Astrocyte of the hippocampus (primary cell): ENCODE data around the gene TRIM26.

Source experiments
- DNase-seq: peaks from one replicate; pipeline ENCODE4 v3.0.0; 2011; ENCODE audit warnings: low read depth, low spot score

Gene TRIM26

DNA sequence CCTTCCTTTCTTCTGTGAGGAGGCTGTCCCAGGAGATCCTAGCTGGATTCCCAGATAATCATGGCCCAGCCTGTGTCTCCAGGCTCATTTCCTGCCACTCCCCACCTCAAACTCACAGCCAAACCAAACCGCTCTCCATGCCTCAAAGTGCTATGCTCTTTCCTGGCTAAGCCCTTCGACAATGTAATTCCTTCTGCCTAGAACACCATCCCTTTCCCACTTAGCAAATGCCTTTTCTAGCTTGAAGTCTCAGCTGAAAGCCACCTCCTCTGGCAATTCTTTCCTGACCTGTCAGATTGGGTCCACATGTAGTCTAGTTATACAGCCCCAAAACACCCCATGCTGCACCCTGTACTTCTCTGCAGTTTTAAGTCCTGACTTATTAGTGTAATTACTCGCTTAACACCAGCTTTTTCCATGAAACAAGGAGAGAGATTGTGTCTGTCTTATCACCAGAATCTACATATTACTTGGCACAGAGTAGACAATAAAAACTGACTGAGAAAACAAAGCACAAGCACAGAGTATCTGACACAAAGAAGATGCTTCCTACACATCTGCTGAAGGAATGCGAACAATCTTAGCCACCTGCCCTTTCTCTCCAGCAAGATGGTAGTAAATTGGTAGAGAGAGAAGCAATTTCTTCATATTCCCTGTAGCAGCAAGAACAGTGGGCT is 5.4 kb downstream of the TRIM26 start:
- DNase-seq = peak; percentile 17

DNA sequence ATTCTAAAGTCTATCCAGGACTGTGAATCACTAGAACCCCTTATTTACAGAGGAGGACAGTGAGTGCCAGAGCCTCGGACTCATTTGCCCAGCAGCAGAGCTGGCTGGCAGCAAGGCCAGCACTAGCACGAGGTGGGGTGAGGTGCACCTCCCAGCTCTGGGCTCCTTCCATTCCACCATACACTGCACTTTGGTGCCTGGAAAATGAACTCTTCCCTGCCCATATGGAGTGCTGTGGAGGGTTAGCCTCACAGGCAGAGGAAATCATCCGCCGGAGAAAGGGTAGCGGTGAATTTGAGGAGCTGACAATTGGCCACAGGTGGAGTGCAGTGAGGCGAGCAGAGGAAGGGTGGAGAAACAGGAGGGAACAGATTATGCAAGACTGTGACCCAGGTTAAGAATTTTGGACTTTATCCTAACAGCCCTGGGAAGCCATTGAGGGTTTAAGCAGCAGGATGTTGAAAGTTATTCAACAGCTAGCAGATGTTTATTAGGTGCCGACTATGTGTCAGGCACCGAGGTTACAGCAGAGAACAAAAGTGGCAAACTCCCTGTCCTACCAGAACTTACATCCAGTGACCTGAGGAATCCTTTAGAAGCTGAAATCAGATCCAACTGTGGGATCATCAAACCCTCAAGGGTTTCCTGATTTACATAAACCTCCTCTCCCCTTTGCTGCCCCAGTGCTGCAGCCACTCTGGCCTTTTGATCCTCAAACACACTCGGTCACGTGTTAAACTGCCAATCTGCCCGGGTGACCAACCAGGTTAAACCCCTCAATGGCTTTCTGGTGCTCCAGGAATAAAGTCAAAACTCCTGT is 6.2 kb downstream of the TRIM26 start:
- DNase-seq = no peak

DNA sequence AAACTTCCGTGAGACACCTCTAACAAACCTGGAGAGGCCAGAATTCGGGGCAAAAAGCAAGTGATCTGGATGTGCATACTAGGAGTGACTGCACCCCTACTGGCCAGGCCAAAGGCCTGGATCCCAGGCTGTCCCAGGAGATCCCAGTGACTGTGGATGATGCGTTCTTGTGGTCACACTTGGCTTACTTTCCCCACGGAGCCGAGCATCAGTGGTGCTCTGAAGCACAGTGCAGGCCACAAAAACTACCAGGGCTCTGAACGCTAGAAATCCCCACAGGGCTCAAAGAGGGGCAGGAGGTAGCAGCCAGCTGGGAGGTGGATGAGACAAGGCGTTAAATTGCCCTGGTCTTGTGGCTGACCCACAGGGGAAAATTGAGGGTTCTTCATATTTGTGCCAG is 7.1 kb downstream of the TRIM26 start:
- peak; percentile 24 for DNase-seq

DNA sequence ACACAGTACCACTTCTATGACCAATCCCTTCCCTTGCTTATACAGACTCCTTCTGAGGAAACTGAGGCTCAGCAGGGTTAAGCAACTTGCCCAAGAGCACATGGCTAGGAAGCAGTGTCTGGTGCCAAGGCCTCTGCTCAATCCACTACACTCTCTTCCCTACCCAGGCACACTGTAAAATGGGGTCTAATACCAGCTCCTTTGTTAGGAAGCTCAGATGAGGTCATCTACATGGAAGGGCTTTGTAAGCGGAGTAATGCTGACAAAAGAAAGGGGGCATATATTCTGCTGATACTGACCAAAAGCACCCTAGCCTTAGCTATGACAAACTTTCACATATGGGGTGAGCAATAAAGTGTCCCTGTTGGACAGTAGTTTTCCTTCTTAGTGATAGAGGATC is 9.1 kb downstream of the TRIM26 start:
- DNase-seq = no peak

DNA sequence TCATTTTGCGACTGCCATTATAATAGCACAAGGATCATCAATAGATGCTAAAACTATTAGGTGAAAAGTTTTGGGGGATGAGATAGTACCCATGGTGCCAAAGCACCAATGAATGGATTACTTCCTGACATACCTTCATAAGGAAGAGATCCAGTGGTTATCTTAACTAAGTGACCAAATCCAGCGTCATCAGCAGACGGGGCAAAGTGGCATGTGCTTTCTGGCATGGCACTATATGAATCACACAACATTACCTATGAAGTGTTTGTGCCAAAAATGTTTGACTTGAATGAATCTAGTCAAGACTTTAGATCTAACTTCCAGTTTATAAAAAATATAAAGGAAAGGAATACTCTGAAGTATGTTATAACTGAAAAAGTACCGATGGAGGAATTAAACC is 10.8 kb downstream of the TRIM26 start:
- DNase-seq = no peak

DNA sequence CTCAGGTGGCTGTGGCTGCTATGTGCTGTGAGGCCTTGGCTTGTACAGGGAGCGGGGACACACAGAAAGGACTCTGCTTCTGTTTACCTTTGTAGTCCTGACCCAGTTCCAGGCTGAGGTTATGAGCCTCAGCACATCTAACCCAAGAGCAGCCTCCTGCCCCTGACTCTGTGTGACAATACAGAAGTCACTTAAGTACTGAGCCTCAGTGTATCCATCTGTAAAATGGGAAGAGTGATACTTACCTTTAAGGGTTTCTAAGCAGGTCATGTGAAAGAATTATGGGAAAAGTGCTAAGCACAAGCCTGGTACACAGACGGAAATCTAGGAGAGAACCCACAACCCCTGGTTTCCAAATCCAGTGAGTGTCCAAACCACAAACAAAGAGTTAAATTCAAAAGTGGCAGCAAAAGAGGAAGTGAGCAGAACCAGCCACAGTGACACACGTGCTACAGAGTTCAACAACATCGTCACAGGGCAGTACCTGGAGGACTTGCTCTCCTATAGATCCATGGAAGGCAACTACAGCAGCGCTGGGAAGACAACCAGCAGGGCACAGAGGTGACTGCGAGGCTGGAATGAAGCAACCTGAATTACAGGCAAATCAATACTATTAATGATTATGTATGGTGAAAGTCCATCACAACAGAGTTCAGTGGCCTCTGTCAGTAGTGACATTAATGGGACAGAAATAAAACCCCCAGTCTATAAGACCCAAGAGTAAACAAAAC is 12.5 kb downstream of the TRIM26 start:
- no peak for DNase-seq

DNA sequence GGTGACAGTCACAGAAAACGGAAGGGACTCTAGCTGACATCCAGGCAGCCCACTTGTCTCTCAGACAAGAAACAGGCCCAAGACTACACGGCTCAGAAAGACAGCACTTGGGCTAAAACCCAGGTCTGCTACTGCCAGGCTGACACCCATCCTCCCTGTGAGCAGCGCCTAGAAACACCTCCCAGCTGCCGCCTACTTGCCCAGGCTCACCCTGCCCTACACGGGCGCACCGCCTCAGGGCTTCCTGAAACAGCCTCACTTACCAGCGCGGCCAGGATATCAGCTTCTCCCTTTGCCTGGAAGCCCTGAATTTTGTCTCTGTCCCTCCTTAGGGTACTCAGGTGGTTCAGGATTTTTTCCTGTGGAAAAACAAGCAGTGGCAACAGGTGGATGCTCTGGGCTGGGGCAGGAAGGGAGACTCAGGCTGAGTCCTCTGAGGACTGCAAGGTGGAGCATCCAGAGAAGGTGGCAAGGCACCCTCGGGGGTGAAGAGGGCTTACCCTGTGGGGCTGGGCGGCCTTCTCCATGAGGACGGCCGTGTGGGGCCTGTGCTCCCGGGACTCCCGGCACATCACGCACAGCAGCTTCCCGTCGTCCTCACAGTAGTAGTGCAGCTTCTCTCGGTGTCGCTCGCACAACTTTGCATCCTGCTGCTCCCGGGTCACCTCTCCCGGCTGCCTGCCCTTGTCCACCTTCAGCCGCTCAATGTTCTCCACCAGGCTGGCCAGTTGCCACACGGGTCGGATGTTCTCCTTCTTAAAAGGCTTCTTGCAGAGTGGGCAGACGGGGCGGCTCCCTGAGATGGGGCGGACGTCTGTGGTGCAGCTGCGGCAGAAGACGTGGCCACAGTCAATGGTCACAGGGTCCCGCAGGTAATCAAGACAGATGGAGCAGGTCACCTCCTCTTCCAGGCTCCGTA is 14.8 kb downstream of the TRIM26 start:
- DNase-seq = no peak

GRCh38 chr6:30196376-30196775 is 16.8 kb downstream of the TRIM26 start:
- no peak for DNase-seq

DNA sequence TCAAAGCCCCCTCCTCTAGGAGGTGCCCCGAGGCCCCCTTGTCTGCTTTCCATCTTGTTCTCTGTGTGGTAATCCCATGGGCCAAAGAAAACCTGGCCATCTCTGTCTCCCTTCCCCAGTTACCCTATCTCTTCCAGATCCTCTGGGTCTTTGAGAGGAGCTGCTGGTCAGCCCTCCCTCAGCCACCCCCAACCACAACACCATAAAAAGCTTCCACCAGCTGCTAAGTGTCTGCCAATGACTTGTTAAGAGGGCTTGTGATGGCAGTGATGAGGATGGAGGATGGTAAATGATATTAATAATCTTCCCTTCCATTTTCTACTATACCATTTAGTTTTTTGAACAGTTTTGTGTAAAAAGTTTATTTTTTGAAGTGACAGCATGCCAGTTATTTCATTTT is 17.3 kb downstream of the TRIM26 start:
- DNase-seq = no peak

DNA sequence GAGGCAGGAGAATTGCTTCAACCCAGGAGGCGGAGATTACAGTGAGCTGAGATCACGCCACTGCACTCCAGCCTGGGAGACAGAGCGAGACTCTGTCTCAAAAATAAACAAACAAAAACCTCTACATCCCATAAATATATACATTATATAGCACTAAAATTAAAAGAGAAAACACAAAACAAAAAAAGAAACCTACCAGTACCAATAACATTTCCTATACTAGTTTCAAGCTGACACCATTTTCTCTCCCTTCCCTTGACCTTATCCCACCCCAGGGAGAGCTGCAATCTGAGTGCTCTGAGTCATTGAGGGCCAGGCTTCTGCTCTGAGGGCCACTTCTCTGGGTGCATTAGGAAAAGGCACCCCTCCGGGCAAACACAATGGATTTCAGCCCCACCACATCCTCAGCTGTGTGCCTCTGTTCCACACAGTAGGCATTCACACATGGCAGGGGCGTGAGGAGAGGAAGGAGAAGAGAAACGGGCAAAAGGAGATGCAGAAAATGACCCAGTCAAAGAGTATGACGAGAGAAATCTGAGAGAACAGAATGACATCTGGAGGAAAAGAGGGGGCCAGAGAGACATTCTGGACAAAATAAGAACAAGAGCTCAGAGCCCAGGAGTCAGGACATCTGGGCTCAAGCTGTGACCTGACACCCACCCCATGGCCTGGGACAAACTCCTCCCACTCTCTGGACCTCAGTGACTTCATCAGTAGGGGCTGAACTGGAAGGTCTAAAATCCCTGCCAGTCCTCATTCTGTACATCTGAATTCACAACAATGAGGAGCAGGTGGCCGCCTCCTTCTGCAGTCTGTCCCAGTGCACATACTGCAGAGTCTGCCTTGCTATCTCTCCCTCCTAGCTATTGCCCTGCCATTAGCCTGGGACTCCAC is 18.2 kb downstream of the TRIM26 start:
- no peak for DNase-seq

DNA sequence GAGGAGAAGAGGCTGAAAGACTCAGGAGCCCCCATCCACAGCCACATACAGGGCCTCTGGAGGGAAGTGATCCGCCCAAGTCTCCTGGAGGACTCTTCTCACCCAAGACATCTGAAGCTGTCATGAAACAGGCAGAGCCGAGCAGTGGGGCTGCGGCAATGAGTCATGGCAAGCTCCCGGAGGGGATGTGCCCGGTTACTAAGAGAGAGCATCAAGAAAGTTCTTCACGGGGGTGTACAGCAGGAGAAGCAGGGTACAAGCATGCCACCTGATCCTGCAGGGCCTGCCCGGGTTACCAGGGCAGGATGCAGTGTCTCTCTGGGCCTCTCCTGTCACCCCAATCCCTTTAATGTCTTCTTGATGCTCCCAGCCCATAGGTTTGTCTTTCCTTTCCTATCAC is 21.1 kb downstream of the TRIM26 start:
- DNase-seq = no peak

DNA sequence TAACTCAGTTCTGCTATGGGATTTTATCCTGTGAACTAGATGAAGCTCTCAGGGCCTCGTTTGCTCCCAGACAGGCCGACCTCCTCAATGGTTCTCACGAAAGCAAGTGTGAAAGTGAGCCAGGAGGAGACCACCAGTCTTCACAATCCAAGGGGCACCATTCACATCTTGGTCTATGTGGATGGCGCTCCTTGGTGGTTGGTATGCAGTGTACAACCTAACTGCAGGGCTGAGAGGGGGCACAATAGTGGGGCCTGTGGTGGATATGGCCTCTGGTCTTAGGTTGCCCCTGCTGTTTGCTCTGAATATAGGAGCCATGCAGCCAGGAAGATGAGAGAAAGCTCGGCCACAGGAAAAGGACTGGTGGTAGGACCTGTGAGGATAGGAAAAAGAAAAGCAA is 24.7 kb downstream of the TRIM26 start:
- DNase-seq = no peak

- DNase-seq = no peak
Observed at GRCh38 chr6:30185846-30186484, 27.2 kb downstream of the TRIM26 start.

DNA sequence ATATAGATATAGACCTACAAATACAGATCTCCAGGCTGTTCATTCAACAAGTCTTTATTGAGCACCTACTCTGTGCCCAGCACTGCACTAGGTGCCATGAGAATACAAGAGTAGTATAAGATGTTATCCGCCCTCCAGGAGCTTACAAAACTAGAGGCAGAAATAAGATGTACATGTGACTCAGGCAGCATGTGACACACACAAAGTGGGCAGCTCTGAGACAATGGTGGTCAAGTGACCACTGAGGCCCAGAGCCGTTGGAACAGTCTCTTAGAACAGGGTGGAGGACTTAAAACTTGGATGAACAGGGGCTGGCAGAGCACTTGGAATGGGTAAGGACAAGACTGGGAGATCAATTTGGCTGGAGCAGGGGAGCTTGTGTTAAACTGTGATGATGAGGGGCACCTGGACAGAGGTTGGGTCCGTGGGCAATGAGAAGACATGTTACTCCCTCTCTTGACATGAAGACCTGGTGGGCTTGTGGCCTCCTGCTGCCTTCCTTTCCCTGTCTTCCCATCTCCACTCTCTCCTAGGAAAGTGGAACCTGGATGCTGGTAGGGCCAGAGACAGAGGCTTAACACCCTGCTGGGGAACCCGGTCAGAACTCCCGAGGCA is 28.7 kb downstream of the TRIM26 start:
- no peak for DNase-seq

- DNase-seq = no peak
Observed at GRCh38 chr6:30180145-30180544, 33.1 kb downstream of the TRIM26 start.

GRCh38 chr6:30178837-30179236 is 34.4 kb downstream of the TRIM26 start:
- DNase-seq = no peak

- DNase-seq = no peak
Observed at GRCh38 chr6:30175765-30176164, 37.4 kb downstream of the TRIM26 start.

DNA sequence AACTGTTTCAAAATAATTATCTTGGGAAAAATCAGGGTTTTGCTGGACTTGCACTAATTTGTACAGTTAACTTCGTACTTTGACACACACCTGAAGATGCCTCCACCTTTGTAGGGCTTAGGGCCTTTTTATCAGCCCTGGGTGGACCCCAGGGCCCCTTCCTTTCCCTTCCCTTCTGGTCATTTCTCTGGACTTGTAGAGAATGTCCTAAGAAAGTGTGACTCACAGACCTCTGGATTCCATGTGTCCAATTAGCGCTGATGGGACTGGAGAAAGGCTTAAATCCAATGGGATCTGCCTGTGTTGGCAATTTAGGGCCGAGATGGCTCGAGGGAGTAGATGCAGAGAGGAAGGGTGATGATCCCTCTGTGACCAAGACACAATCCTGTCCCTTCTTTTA is 40.5 kb downstream of the TRIM26 start:
- no peak for DNase-seq

DNA sequence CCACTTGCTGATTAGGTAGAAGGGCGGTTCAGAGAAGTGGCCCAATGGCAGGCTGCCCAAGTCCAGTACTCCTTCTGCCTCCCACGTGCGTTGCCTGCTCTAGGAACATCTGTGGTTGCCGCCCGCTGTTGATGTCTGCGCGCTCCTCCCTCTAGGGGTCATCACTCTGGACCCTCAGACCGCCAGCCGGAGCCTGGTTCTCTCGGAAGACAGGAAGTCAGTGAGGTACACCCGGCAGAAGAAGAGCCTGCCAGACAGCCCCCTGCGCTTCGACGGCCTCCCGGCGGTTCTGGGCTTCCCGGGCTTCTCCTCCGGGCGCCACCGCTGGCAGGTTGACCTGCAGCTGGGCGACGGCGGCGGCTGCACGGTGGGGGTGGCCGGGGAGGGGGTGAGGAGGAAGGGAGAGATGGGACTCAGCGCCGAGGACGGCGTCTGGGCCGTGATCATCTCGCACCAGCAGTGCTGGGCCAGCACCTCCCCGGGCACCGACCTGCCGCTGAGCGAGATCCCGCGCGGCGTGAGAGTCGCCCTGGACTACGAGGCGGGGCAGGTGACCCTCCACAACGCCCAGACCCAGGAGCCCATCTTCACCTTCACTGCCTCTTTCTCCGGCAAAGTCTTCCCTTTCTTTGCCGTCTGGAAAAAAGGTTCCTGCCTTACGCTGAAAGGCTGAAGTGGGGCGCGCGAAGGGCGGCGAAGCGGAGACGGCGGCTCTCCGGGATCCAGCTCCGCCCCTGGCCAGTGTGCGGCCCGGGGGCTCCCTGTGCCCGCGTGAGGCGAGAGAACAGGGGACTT is 41.3 kb downstream of the TRIM26 start:
- DNase-seq = peak; percentile 16
